Measurements from ENCODE around the gene COPB1.

The COPB1 gene

GRCh38 chr11:14480716-14481115, 18.9 kb downstream of the COPB1 start:
- H3K4me3 ChIP-seq (replicated peaks; ENCODE audit: low read depth, low read length): no peak overlapping the region
- TF ChIP-seq, protein P1, sequence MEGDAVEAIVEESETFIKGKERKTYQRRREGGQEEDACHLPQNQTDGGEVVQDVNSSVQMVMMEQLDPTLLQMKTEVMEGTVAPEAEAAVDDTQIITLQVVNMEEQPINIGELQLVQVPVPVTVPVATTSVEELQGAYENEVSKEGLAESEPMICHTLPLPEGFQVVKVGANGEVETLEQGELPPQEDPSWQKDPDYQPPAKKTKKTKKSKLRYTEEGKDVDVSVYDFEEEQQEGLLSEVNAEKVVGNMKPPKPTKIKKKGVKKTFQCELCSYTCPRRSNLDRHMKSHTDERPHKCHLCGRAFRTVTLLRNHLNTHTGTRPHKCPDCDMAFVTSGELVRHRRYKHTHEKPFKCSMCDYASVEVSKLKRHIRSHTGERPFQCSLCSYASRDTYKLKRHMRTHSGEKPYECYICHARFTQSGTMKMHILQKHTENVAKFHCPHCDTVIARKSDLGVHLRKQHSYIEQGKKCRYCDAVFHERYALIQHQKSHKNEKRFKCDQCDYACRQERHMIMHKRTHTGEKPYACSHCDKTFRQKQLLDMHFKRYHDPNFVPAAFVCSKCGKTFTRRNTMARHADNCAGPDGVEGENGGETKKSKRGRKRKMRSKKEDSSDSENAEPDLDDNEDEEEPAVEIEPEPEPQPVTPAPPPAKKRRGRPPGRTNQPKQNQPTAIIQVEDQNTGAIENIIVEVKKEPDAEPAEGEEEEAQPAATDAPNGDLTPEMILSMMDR (IDR thresholded peaks at IDR 0.05; ENCODE audit: low read depth, low read length, missing control alignments): no peak
- DNase-seq (ENCODE audit: extremely low read depth, low read depth): no peak

- no peak overlapping the region for H3K4me3 ChIP-seq (replicated peaks; ENCODE audit: low read depth, low read length)
- no peak for DNase-seq (ENCODE audit: extremely low read depth, low read depth)
- TF ChIP-seq, protein P1 (IDR thresholded peaks at IDR 0.05; ENCODE audit: low read depth, low read length, missing control alignments): no peak
Measured at GRCh38 chr11:14471127-14471526, 28.5 kb downstream of the COPB1 start.

- H3K4me3 ChIP-seq (replicated peaks; ENCODE audit: low read depth, low read length): no peak overlapping the region
- TF ChIP-seq, protein P1 (IDR thresholded peaks at IDR 0.05; ENCODE audit: low read depth, low read length, missing control alignments): no peak
- no peak for DNase-seq (ENCODE audit: extremely low read depth, low read depth)
Measured at GRCh38 chr11:14463623-14464022, 36.0 kb downstream of the COPB1 start.

GRCh38 chr11:14460147-14460546, 39.5 kb downstream of the COPB1 start:
- no peak overlapping the region for H3K4me3 ChIP-seq (replicated peaks; ENCODE audit: low read depth, low read length)
- DNase-seq (ENCODE audit: extremely low read depth, low read depth): no peak
- TF ChIP-seq, protein P1 (IDR thresholded peaks at IDR 0.05; ENCODE audit: low read depth, low read length, missing control alignments): no peak

DNA sequence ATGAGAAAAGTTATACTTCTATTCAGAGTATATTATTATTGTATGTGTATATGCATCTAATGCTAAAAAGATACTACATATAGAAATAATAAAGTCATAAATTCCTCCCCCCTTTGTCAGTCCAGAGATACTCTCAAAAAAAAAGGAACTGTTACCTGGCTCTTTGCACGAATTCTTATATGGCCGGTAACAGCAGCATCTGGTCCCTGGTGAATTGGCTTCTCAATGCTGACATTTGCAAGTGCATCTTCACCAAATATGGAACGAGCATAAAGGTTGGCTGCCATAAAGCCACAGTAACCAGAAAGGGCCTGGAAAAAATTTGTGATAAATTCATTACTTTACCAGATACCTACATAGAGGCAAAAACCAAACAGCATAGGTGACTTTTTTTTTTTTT, 41.2 kb downstream of the COPB1 start:
- DNase-seq (ENCODE audit: extremely low read depth, low read depth): no peak
- TF ChIP-seq, protein P1 (IDR thresholded peaks at IDR 0.05; ENCODE audit: low read depth, low read length, missing control alignments): no peak
- no peak overlapping the region for H3K4me3 ChIP-seq (replicated peaks; ENCODE audit: low read depth, low read length)

DNA sequence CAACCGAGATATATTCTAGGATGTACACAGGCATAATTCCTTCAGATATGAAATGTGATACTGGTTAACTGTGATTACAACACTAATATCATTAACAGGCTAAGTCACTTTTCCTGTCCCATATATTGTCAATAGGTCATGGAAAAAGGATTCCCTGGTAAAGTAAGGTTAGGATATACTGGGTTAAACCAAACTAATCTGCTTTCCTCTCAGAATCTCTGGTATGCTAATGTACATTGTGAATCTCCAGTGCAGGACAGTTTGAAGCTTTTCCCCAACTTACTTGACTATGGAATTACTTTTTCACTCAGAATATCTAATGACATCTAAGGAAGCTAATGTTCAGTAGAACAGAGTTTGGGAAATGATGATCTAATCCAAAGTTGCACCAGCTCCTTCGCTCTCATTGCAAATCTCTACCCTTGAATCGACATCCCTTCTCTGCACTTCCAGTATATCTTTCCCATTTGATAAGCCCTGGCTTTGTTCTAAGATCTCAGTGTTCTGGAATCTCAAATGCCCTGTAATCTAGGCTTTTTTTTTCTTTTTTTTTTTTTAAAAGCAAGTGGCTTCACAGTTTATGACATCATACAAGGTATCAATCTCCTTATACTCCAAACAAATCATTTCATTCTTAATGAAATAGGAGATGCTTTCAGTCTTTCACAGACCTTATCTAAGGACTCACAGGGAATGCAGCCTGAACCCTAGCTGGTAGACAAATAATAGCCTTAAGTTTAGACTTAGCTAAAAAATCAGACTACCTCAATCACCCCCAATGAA, 43.8 kb downstream of the COPB1 start:
- no peak for DNase-seq (ENCODE audit: extremely low read depth, low read depth)
- no peak overlapping the region for H3K4me3 ChIP-seq (replicated peaks; ENCODE audit: low read depth, low read length)
- TF ChIP-seq, protein P1 (IDR thresholded peaks at IDR 0.05; ENCODE audit: low read depth, low read length, missing control alignments): no peak

Measured in HFF-Myc (cell line).